ENCODE measurements around the gene STRIP1.

The STRIP1 gene

DNA sequence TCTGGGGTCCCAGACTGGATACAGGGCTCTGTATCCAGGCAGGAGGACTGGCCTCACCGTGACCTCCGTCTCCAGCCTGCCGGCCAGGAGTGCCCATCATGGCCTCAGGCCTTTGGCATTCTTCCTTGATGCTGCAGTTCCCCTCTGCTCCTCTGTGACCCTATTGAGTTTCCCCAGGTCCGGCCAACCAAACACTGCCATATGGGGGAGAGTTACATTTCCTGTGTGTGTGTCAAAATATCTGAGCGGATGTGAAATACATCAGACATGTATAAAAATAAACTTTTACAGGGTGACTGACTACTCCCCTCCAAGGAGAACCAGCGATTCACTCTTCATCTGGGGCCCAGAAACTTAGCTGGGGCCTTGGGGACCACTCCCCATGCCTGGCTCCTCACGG is 67.7 kb downstream of the STRIP1 start:
- peak; percentile 42 for DNase-seq (ENCODE audit: low read depth)
- Histone ChIP-seq H3K9me3 (ENCODE audit: control insufficient read depth, low read length) (no peaks in the 10 kb centered on the region), H3K9ac (ENCODE audit: low read length) (no peak overlapping the region), H3K27me3 (replicated peaks; ENCODE audit: control insufficient read depth, insufficient read depth, low read length) (peaks cover 28% of the 10 kb centered on the region), H3K4me1 (ENCODE audit: control insufficient read depth, insufficient read depth, low read length) (peaks cover 6% of the 10 kb centered on the region), H3K4me3 (ENCODE audit: low read length) (no peak overlapping the region), H3K36me3 (ENCODE audit: control insufficient read depth, insufficient read depth, low read length, severe bottlenecking) (no peaks in the 10 kb centered on the region)

Data from adipocyte (in vitro differentiated cells).